OCI-LY7 (cell line): Measurements from ENCODE around the gene ZNF345. TPM values are rescaled to one million over a fixed set of nuclear protein-coding genes. Genes with fewer than 3 reads are reported as not detected.

Experiments
- BruUV-seq: library from RNA; stranded (reverse); fragments of 400-500 nt; replicated peaks from 2 replicates; lab custom pipeline; 2021; lab: Mats Ljungman, UMichigan
- CTCF ChIA-PET: fragments of 300-600 bp; sonication (Branson Sonifier 250); formaldehyde crosslinking; loops from one replicate; lab custom pipeline; 2022; ENCODE audit warnings: antibody characterized with exemption; ENCODE audit not compliant: unreplicated experiment; lab: Charles Lee
- POLR2A ChIA-PET: fragments of 300-600 bp; sonication (Branson Sonifier 250); formaldehyde crosslinking; loops from one replicate; lab custom pipeline; 2022; ENCODE audit warnings: antibody characterized with exemption; lab: Charles Lee
- DNase-seq: peaks from one replicate; pipeline ENCODE4 v3.0.0-alpha.2; 2015; ENCODE audit warnings: low spot score
- H2AFZ ChIP-seq: fragments of 200-600 bp; sonication (generic), shearing (Covaris generic); 2 replicates; pipeline ENCODE4 v1.6.1; 2014; ENCODE audit warnings: mild to moderate bottlenecking, antibody characterized with exemption, low read length, moderate library complexity
- H3K27ac ChIP-seq: fragments of 200-600 bp; sonication (generic); 2 replicates; pipeline ENCODE4 v1.5.1; 2014; ENCODE audit warnings: mixed run types, low read depth, mild to moderate bottlenecking, moderate library complexity, low read length, inconsistent platforms; ENCODE audit not compliant: poor library complexity, severe bottlenecking
- H3K36me3 ChIP-seq: fragments of 200-600 bp; sonication (generic); 2 replicates; pipeline ENCODE4 v1.6.1; 2014; ENCODE audit warnings: mild to moderate bottlenecking, antibody characterized with exemption, low read length, moderate library complexity, mixed read lengths; ENCODE audit not compliant: insufficient read depth
- H3K4me1 ChIP-seq: fragments of 200-600 bp; sonication (generic); 2 replicates; pipeline ENCODE4 v1.5.1; 2014; ENCODE audit warnings: mild to moderate bottlenecking, low read length; ENCODE audit not compliant: insufficient read depth, poor library complexity, severe bottlenecking
- H3K4me2 ChIP-seq: fragments of 200-600 bp; sonication (generic); 2 replicates; pipeline ENCODE4 v1.6.1; 2014; ENCODE audit warnings: mild to moderate bottlenecking, low read length
- H3K4me3 ChIP-seq: fragments of 200-600 bp; sonication (generic); 2 replicates; pipeline ENCODE4 v1.5.1; 2014; ENCODE audit warnings: mild to moderate bottlenecking, low read depth, low read length; ENCODE audit not compliant: poor library complexity, severe bottlenecking
- H3K79me2 ChIP-seq: fragments of 200-600 bp; sonication (generic); 2 replicates; pipeline ENCODE4 v1.6.1; 2016; ENCODE audit warnings: low read depth, mild to moderate bottlenecking, low read length, moderate library complexity, mixed read lengths; ENCODE audit not compliant: insufficient read depth
- H3K9me2 ChIP-seq: fragments of 200-600 bp; sonication (generic); 2 replicates; pipeline ENCODE4 v1.6.1; 2016; ENCODE audit warnings: mild to moderate bottlenecking, low read length, mixed read lengths; ENCODE audit not compliant: insufficient read depth
- H3K9me3 ChIP-seq: fragments of 200-600 bp; sonication (generic); 2 replicates; pipeline ENCODE4 v1.6.1; 2014; ENCODE audit warnings: mild to moderate bottlenecking, mixed run types, low read length, mixed read lengths
- H4K20me1 ChIP-seq: fragments of 200-600 bp; sonication (generic); 2 replicates; pipeline ENCODE4 v1.6.1; 2014; ENCODE audit warnings: mild to moderate bottlenecking, antibody characterized with exemption, low read length, moderate library complexity, mixed read lengths; ENCODE audit not compliant: insufficient read depth
- CTCF ChIP-seq: fragments of 200-600 bp; sonication (generic); conservative IDR thresholded peaks from 2 replicates; pipeline ENCODE4 v1.5.1; 2014; ENCODE audit warnings: mild to moderate bottlenecking, antibody characterized with exemption, low read length, moderate library complexity, mixed read lengths
- EZH2phosphoT487 ChIP-seq: fragments of 200-600 bp; sonication (generic); IDR thresholded peaks from 2 replicates; pipeline ENCODE4 v1.6.1; 2018; ENCODE audit warnings: low read depth, borderline replicate concordance, mild to moderate bottlenecking, mixed run types, antibody characterized with exemption, low read length, moderate library complexity, mixed read lengths
- intact Hi-C: fragments of 100-400 bp; cut with micrococcal nuclease; formaldehyde crosslinking; loops from one replicate; pipeline ENCODE4 v1.10.0; 2022; ENCODE audit not compliant: unreplicated experiment
- total RNA-seq, 2 experiments: library from RNA; depleted of rRNA in 1 of 2; stranded (reverse); fragments of >200 nt in 1 of 2; shearing (Covaris generic) in 1 of 2; gene quantifications; 2 replicates each; pipeline ENCODE4 v1.2.3, GENCODE V29; 2014 to 2022

ZNF345 gene
- total RNA-seq, 2 experiments from 2014 or later = 1.1 to 3.0 TPM

GRCh38 chr19:36807029-36807428 is 43.6 kb upstream of the ZNF345 start:
- POLR2A ChIA-PET = interaction anchor here (1.0 kb wide), 1 partner anchor 52 kb away, joined by 4 read pairs; no protein-coding TSS in a partner anchor
- no TSS peak for BruUV-seq

DNA sequence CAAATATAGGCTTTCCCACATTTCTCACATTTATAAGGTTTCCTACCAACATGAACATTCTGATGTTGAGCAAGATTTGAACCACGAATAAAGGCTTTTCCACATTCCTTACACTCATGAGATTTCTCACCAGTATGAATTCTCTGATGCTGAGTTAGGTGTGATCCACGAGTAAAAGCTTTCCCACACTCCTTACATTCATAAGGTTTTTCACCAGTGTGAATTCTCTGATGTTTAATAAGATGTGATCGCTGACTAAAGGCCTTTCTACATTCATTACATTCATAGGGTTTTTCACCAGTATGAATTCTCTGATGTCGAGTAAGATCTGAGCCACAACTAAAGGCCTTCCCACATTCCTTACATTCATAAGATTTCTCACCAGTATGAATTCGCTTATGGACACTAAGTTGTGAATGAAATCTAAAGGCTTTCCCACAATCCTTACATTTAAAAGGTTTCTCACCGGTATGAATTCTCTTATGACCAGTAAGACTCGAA is 31.5 kb upstream of the ZNF345 start:
- H3K9me3 ChIP-seq = peaks cover 47% of the 10 kb centered on the region
- TF ChIP-seq CTCF = no peak
- TF ChIP-seq EZH2phosphoT487 = no peak
- H2AFZ ChIP-seq = no peak overlapping the region
- H3K9me2 ChIP-seq = no peaks in the 10 kb centered on the region
- intact Hi-C loops = no loop called here
- no peaks in the 10 kb centered on the region for H3K4me1 ChIP-seq
- TSS peak; percentile 56 for BruUV-seq
- DNase-seq = no peak
- POLR2A ChIA-PET = no interaction called here
- no peak overlapping the region for H3K27ac ChIP-seq
- H3K4me3 ChIP-seq = no peak overlapping the region
- no peaks in the 10 kb centered on the region for H4K20me1 ChIP-seq
- CTCF ChIA-PET = no interaction called here
- no peak overlapping the region for H3K4me2 ChIP-seq
- H3K36me3 ChIP-seq = no peaks in the 10 kb centered on the region; the same call in 1 of the 2 replicates
- no peaks in the 10 kb centered on the region for H3K79me2 ChIP-seq

More at GRCh38 chr19:36807029-36807428, 43.6 kb upstream of the ZNF345 start:
- no peak overlapping the region for H3K27ac ChIP-seq
- CTCF ChIA-PET = no interaction called here
- H3K4me1 ChIP-seq = no peaks in the 10 kb centered on the region
- no peak for DNase-seq
- no peak for TF ChIP-seq CTCF
- TF ChIP-seq EZH2phosphoT487 = no peak
- H4K20me1 ChIP-seq = no peaks in the 10 kb centered on the region
- intact Hi-C loops = no loop called here
- H3K4me2 ChIP-seq = no peak overlapping the region
- no peaks in the 10 kb centered on the region for H3K36me3 ChIP-seq
- H3K9me3 ChIP-seq = peaks cover 14% of the 10 kb centered on the region; the same call in 1 of the 2 replicates
- no peaks in the 10 kb centered on the region for H3K9me2 ChIP-seq
- no peak overlapping the region for H3K4me3 ChIP-seq
- H3K79me2 ChIP-seq = no peaks in the 10 kb centered on the region
- H2AFZ ChIP-seq = no peak overlapping the region

DNA sequence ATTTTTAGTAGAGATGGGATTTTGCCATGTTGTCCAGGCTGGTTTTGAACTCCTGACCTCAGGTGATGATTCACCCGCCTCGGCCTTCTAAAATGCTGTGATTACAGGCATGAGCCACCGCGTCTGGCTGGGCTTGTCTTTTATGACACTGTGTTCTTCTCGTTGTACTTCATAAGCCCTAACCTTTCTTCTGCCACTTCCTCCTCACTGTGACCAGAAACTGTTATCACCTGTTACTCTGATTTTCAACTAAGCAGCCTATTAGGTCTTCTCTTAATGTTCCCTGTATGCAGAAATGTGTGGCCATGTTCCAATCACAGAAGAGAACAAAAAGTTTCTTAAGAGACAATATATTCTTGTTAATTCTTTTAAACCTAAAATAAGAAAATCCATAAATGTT is 28.9 kb upstream of the ZNF345 start:
- no peak overlapping the region for H3K4me2 ChIP-seq
- ChIA-PET POLR2A (no interaction called here), CTCF (no interaction called here)
- no peaks in the 10 kb centered on the region for H3K79me2 ChIP-seq
- no peaks in the 10 kb centered on the region for H4K20me1 ChIP-seq
- H3K27ac ChIP-seq = no peak overlapping the region
- no TSS peak for BruUV-seq
- no peaks in the 10 kb centered on the region; the same call in 1 of the 2 replicates for H3K36me3 ChIP-seq
- peaks cover 49% of the 10 kb centered on the region for H3K9me3 ChIP-seq
- no peak overlapping the region for H3K4me3 ChIP-seq
- H3K9me2 ChIP-seq = no peaks in the 10 kb centered on the region
- no peak for TF ChIP-seq EZH2phosphoT487
- TF ChIP-seq CTCF = no peak
- intact Hi-C loops = no loop called here
- no peak for DNase-seq
- H2AFZ ChIP-seq = no peak overlapping the region
- no peaks in the 10 kb centered on the region for H3K4me1 ChIP-seq
